ENCODE results near the gene CEP76.
"Not testable (repeated sequence)": the region's sequence is repeated elsewhere in the genome, so short reads cannot be mapped to it uniquely, and the experiment has no call there.

CEP76 gene

GRCh38 chr18:12640881-12641200, 61.7 kb downstream of the CEP76 start:
- no peak for DNase-seq

GRCh38 chr18:12639990-12640880, 62.3 kb downstream of the CEP76 start:
- no peak for DNase-seq

- no peak for DNase-seq
Observed at GRCh38 chr18:12638644-12639124, 63.8 kb downstream of the CEP76 start.

- no peak for DNase-seq
Observed at GRCh38 chr18:12637901-12638643, 64.5 kb downstream of the CEP76 start.

- no peak for DNase-seq
Observed at GRCh38 chr18:12637393-12637792, 65.1 kb downstream of the CEP76 start.

- DNase-seq = no peak
Observed at GRCh38 chr18:12631831-12632477, 70.6 kb downstream of the CEP76 start.

GRCh38 chr18:12630136-12630535, 72.4 kb downstream of the CEP76 start:
- no peak for DNase-seq

- DNase-seq = no peak
Observed at GRCh38 chr18:12628706-12629702, 73.5 kb downstream of the CEP76 start.

- not testable (repeated sequence) for DNase-seq
Observed at GRCh38 chr18:12627199-12627598, 75.3 kb downstream of the CEP76 start.

- DNase-seq = no peak
Observed at GRCh38 chr18:12625241-12625640, 77.3 kb downstream of the CEP76 start.
